ENCODE data around the gene KCTD10. TPM values are rescaled to one million over a fixed set of nuclear protein-coding genes. Genes with fewer than 3 reads are reported as not detected.
"Not testable (repeated sequence)": the region's sequence is repeated elsewhere in the genome, so short reads cannot be mapped to it uniquely, and the experiment has no call there.

KCTD10 gene
- total and polyA plus RNA-seq, 5 donors from 2014 or later = 26.4 to 38.7 (median 28.7) TPM

- Mint-ChIP-seq H3K4me3 (no peak overlapping the region), H3K4me1 (no peaks in the 10 kb centered on the region), H3K27ac (no peak overlapping the region), H3K36me3 (peaks cover 3% of the 10 kb centered on the region), H3K27me3 (peaks cover 14% of the 10 kb centered on the region), H3K9me3 (peaks cover 0 to 2% (median 1%) of the 10 kb centered on the region in 7 donors)
- Histone ChIP-seq H3K36me3 (ENCODE audit: control insufficient read depth, insufficient read depth, low read length) (no peaks in the 10 kb centered on the region), H3K4me1 (ENCODE audit: control insufficient read depth, insufficient read depth, low read length, poor library complexity, severe bottlenecking) (no peaks in the 10 kb centered on the region), H3K27ac (ENCODE audit: insufficient read depth, low read length, poor library complexity, severe bottlenecking) (no peak overlapping the region), H3K27me3 (ENCODE audit: control insufficient read depth, insufficient read depth, low read length) (peaks cover 2% of the 10 kb centered on the region), H3K9me3 (ENCODE audit: control insufficient read depth in 2 of 2, low read length in 2 of 2) (no peaks in the 10 kb centered on the region), H3K4me3 (ENCODE audit: low read depth, low read length) (no peak overlapping the region)
- no peak for ATAC-seq (ENCODE audit: low read depth in 2 of 2)
- DNase-seq = no peak
Observed at GRCh38 chr12:109421355-109422087, 55.6 kb downstream of the KCTD10 start.

GRCh38 chr12:109418848-109419480 lies 58.1 kb downstream of the KCTD10 start:
- Histone ChIP-seq H3K9me3 (ENCODE audit: control insufficient read depth in 2 of 2, low read length in 2 of 2) (no peaks in the 10 kb centered on the region), H3K4me1 (ENCODE audit: control insufficient read depth, insufficient read depth, low read length, poor library complexity, severe bottlenecking) (no peaks in the 10 kb centered on the region), H3K27me3 (ENCODE audit: control insufficient read depth, insufficient read depth, low read length) (peaks cover 2% of the 10 kb centered on the region), H3K4me3 (ENCODE audit: low read depth, low read length) (no peak overlapping the region), H3K36me3 (ENCODE audit: control insufficient read depth, insufficient read depth, low read length) (no peaks in the 10 kb centered on the region), H3K27ac (ENCODE audit: insufficient read depth, low read length, poor library complexity, severe bottlenecking) (no peak overlapping the region)
- Mint-ChIP-seq H3K27ac (no peak overlapping the region), H3K9me3 (peaks cover 0 to 3% (median 1%) of the 10 kb centered on the region in 7 donors), H3K27me3 (peaks cover 20% of the 10 kb centered on the region), H3K4me1 (no peaks in the 10 kb centered on the region), H3K4me3 (no peak overlapping the region), H3K36me3 (peaks cover 3% of the 10 kb centered on the region)
- ATAC-seq (ENCODE audit: low read depth in 2 of 2) = no peak
- no peak for DNase-seq

- not testable (repeated sequence) for H3K9me3 Mint-ChIP-seq; H3K27ac Mint-ChIP-seq; H3K36me3 ChIP-seq (ENCODE audit: control insufficient read depth, insufficient read depth, low read length); H3K9me3 ChIP-seq (ENCODE audit: control insufficient read depth in 2 of 2, low read length in 2 of 2); H3K36me3 Mint-ChIP-seq; H3K27ac ChIP-seq (ENCODE audit: insufficient read depth, low read length, poor library complexity, severe bottlenecking); H3K4me3 Mint-ChIP-seq; DNase-seq; H3K27me3 ChIP-seq (ENCODE audit: control insufficient read depth, insufficient read depth, low read length); ATAC-seq (ENCODE audit: low read depth in 2 of 2); H3K4me1 Mint-ChIP-seq; H3K4me3 ChIP-seq (ENCODE audit: low read depth, low read length); H3K4me1 ChIP-seq (ENCODE audit: control insufficient read depth, insufficient read depth, low read length, poor library complexity, severe bottlenecking)
- peaks cover 18% of the 10 kb centered on the region for H3K27me3 Mint-ChIP-seq
Observed at GRCh38 chr12:109406147-109406546, 71.0 kb downstream of the KCTD10 start.

GRCh38 chr12:109404841-109405240 lies 72.3 kb downstream of the KCTD10 start:
- not testable (repeated sequence) for H3K27ac ChIP-seq (ENCODE audit: insufficient read depth, low read length, poor library complexity, severe bottlenecking); H3K4me3 Mint-ChIP-seq; H3K4me1 ChIP-seq (ENCODE audit: control insufficient read depth, insufficient read depth, low read length, poor library complexity, severe bottlenecking); H3K36me3 ChIP-seq (ENCODE audit: control insufficient read depth, insufficient read depth, low read length); H3K4me1 Mint-ChIP-seq; H3K4me3 ChIP-seq (ENCODE audit: low read depth, low read length); H3K9me3 ChIP-seq (ENCODE audit: control insufficient read depth in 2 of 2, low read length in 2 of 2); H3K27me3 ChIP-seq (ENCODE audit: control insufficient read depth, insufficient read depth, low read length); DNase-seq; ATAC-seq (ENCODE audit: low read depth in 2 of 2); H3K36me3 Mint-ChIP-seq; H3K9me3 Mint-ChIP-seq; H3K27ac Mint-ChIP-seq
- peaks cover 14% of the 10 kb centered on the region for H3K27me3 Mint-ChIP-seq

Other genes with a start within 250 kb of the KCTD10 start
- not detected for gene FOXN4, start 168.0 kb downstream of the KCTD10 start, total RNA-seq
- under 1 TPM in 1 of 4 donors, not detected in 3; 0.11 TPM for gene FOXN4, start 168.0 kb downstream of the KCTD10 start, polyA plus RNA-seq
- gene MYO1H, start 129.4 kb downstream of the KCTD10 start, total RNA-seq = not detected
- gene MYO1H, start 129.4 kb downstream of the KCTD10 start, polyA plus RNA-seq = under 1 TPM in 1 of 4 donors, not detected in 3; 0.14 TPM
- gene UBE3B, start 334 bp upstream of the KCTD10 start, total RNA-seq = 38.2 TPM
- gene UBE3B, start 334 bp upstream of the KCTD10 start, polyA plus RNA-seq = 10 to 100 TPM; 16.8 to 24.4 (median 20.9) TPM
- gene MMAB, start 96.2 kb upstream of the KCTD10 start, total RNA-seq = 6.8 TPM
- gene MMAB, start 96.2 kb upstream of the KCTD10 start, polyA plus RNA-seq = 10 to 100 TPM; 14.4 to 22.4 (median 22.1) TPM
- 16.2 TPM for gene MVK, start 96.5 kb upstream of the KCTD10 start, total RNA-seq
- 1 to 10 TPM; 2.2 to 4.3 (median 3.6) TPM for gene MVK, start 96.5 kb upstream of the KCTD10 start, polyA plus RNA-seq
- 2.3 TPM for gene FAM222A, start 236.5 kb upstream of the KCTD10 start, total RNA-seq
- under 1 TPM in 1 of 4 donors, not detected in 3; 0.08 TPM for gene FAM222A, start 236.5 kb upstream of the KCTD10 start, polyA plus RNA-seq

Data from CD4-positive, CD25-positive, alpha-beta regulatory T cell (primary cell).